Loucy (cell line): Measurements from ENCODE around the gene MIA2.

Experiments
- CTCF ChIP-seq: fragments of 200-600 bp; sonication (generic); conservative IDR thresholded peaks from 2 replicates; pipeline ENCODE4 v1.5.1; 2014; ENCODE audit warnings: mild to moderate bottlenecking, antibody characterized with exemption, low read length
- EZH2phosphoT487 ChIP-seq: fragments of 200-600 bp; IDR thresholded peaks from 2 replicates; pipeline ENCODE4 v1.6.1; 2018; ENCODE audit warnings: antibody characterized with exemption, mild to moderate bottlenecking, moderate library complexity, borderline replicate concordance

DNA sequence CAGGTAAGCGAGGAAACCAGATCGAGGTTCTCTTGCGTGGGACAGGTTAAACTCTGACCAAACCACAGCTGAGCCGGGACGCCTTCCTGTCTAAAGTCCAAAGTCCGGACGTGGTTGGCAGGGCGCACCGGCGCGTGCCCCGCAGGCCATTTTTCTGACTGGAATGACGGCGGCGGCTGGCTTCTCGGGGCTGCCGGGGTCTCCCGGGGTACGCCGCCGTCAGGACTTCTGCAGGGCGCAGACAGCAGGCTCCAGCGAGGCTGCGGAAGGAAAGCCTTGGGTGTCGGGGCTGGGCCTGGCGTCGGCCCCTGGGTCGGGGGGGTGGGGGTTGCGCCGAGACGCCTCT is 32.8 kb downstream of the MIA2 start:
- TF ChIP-seq EZH2phosphoT487 (no peak), CTCF (no peak)
